SHP77 (cell line): ENCODE results near the gene RNF113A.
"Not testable (repeated sequence)": the region's sequence is repeated elsewhere in the genome, so short reads cannot be mapped to it uniquely, and the experiment has no call there.

Source experiments
- DNase-seq, 2 experiments: peaks; one replicate each; lab custom pipeline; 2025; lab: John Stamatoyannopoulos, UW

The RNF113A gene

GRCh38 chrX:119871599-119872395 is at the start of gene RNF113A, which contains the start of gene NDUFA1:
Gene RNF113A (minus strand): TSS chrX:119871733. CDS start chrX:119871613, 120 bp downstream.
Gene NDUFA1 (plus strand): TSS chrX:119871832. CDS start chrX:119871912, 80 bp downstream.
- DNase-seq, result peak; percentile 75 to 76

- DNase-seq, result no peak
Observed at GRCh38 chrX:119919835-119920585, 48.5 kb upstream of the RNF113A start.

GRCh38 chrX:119917877-119918276 is 46.3 kb upstream of the RNF113A start:
- DNase-seq, result no peak

- no peak for DNase-seq
Observed at GRCh38 chrX:119916310-119916709, 44.8 kb upstream of the RNF113A start.

- DNase-seq, result no peak
Observed at GRCh38 chrX:119900976-119901375, 29.4 kb upstream of the RNF113A start.

- DNase-seq, result no peak
Observed at GRCh38 chrX:119899125-119899524, 27.6 kb upstream of the RNF113A start.

- no peak for DNase-seq
Observed at GRCh38 chrX:119895843-119896326, 24.4 kb upstream of the RNF113A start, which contains the start of gene AKAP14. Gene AKAP14 (plus strand): TSS chrX:119895893. CDS start chrX:119903224, 7,331 bp downstream.

GRCh38 chrX:119891961-119892692 is 20.6 kb upstream of the RNF113A start:
- not testable (repeated sequence) for DNase-seq

- DNase-seq, result not testable (repeated sequence)
Observed at GRCh38 chrX:119890626-119891025, 19.1 kb upstream of the RNF113A start.

GRCh38 chrX:119887721-119888425 is 16.3 kb upstream of the RNF113A start:
- no peak for DNase-seq

GRCh38 chrX:119885554-119886428 is 14.3 kb upstream of the RNF113A start:
- peak; percentile 77 to 82 for DNase-seq

GRCh38 chrX:119880552-119881437 is 9.3 kb upstream of the RNF113A start:
- DNase-seq, result peak; percentile 16 to 43

- no peak for DNase-seq
Observed at GRCh38 chrX:119880076-119880475, 8.5 kb upstream of the RNF113A start.

GRCh38 chrX:119878740-119879139 is 7.2 kb upstream of the RNF113A start:
- no peak for DNase-seq

GRCh38 chrX:119871245-119871598 is 311 bp downstream of the RNF113A start:
- no peak for DNase-seq

GRCh38 chrX:119870626-119871131 is 854 bp downstream of the RNF113A start:
- DNase-seq, result peak in 1 of 2 experiments; percentile 20

GRCh38 chrX:119853444-119853843 is 18.1 kb downstream of the RNF113A start:
- DNase-seq, result no peak

GRCh38 chrX:119852382-119853353 is 18.9 kb downstream of the RNF113A start, which contains the start of gene UPF3B:
Gene UPF3B (minus strand): TSS chrX:119852963. CDS start chrX:119852928, 35 bp downstream.
- peak; percentile 92 to 97 for DNase-seq
